PFSK-1 (cell line): ENCODE measurements around the gene ABHD12.

Experiments used
- FOXP2 ChIP-seq: optimal IDR thresholded peaks from 2 replicates; pipeline ENCODE3; 2011; ENCODE audit warnings: borderline replicate concordance, control low read depth, inconsistent platforms; ENCODE audit not compliant: insufficient read depth; ENCODE audit errors: extremely low read length, extremely low read depth
- POLR2AphosphoS5 ChIP-seq: IDR thresholded peaks from 2 replicates; pipeline ENCODE4 v1.6.1; 2012; ENCODE audit warnings: low read depth, mild to moderate bottlenecking, control low read depth, low read length, moderate library complexity
- SIN3A ChIP-seq: IDR thresholded peaks from 2 replicates; pipeline ENCODE4 v1.6.1; 2012; ENCODE audit warnings: mild to moderate bottlenecking, low read length, moderate library complexity, borderline replicate concordance; ENCODE audit not compliant: insufficient read depth
- TAF1 ChIP-seq: IDR thresholded peaks from 2 replicates; pipeline ENCODE4 v1.6.1; 2012; ENCODE audit warnings: low read length, control low read depth, borderline replicate concordance; ENCODE audit not compliant: insufficient read depth
- TF ChIP-seq, protein P1 (sequence below), 2 experiments: IDR thresholded peaks; 2 replicates each; pipeline versions ENCODE4 v1.6.1 to v1.8.0; 2011 to 2012; ENCODE audit warnings: low read depth in 2 of 2, low read length in 2 of 2, control low read depth in 1 of 2, inconsistent platforms in 1 of 2, mild to moderate bottlenecking in 1 of 2, moderate library complexity in 1 of 2; ENCODE audit not compliant: insufficient read depth in 1 of 2

DNA sequence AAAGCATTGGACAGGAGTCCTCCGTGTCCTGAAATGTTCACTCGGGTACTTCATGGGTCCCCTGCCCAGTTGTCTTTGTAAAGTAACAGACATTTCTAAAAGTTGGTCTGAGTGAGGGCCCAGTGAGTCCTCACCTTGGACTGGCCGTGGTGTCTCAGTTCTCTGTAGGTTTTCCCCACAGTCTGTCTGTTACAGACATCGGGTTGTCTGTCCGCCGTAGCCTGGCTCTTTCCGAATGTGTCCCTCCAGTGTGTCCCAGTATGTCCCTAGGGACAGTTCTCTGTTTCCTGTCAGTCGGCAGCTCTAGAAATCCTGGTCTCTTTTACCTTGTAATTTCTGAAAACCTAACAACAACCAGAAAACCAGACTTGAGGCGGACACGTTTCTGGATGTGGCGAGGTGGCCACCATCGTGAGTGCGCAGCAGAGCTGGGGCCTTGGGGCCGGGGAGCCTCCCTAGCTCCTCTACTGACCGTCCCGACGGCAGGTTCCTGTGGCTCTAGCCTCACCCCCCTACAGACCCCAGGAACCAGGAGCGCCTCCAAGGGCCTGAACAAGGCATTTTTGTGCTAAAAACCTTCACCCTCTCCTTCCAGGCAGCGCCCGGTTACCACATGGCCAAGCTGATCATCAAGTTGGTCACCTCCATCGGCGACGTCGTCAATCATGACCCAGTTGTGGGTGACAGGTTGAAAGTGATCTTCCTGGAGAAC lies 100.6 kb downstream of the ABHD12 start:
- TF ChIP-seq POLR2AphosphoS5, result no peak
- TF ChIP-seq SIN3A, result no peak
- TF ChIP-seq TAF1, result no peak
- TF ChIP-seq, protein P1, sequence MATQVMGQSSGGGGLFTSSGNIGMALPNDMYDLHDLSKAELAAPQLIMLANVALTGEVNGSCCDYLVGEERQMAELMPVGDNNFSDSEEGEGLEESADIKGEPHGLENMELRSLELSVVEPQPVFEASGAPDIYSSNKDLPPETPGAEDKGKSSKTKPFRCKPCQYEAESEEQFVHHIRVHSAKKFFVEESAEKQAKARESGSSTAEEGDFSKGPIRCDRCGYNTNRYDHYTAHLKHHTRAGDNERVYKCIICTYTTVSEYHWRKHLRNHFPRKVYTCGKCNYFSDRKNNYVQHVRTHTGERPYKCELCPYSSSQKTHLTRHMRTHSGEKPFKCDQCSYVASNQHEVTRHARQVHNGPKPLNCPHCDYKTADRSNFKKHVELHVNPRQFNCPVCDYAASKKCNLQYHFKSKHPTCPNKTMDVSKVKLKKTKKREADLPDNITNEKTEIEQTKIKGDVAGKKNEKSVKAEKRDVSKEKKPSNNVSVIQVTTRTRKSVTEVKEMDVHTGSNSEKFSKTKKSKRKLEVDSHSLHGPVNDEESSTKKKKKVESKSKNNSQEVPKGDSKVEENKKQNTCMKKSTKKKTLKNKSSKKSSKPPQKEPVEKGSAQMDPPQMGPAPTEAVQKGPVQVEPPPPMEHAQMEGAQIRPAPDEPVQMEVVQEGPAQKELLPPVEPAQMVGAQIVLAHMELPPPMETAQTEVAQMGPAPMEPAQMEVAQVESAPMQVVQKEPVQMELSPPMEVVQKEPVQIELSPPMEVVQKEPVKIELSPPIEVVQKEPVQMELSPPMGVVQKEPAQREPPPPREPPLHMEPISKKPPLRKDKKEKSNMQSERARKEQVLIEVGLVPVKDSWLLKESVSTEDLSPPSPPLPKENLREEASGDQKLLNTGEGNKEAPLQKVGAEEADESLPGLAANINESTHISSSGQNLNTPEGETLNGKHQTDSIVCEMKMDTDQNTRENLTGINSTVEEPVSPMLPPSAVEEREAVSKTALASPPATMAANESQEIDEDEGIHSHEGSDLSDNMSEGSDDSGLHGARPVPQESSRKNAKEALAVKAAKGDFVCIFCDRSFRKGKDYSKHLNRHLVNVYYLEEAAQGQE (IDR thresholded peaks at IDR 0.05; ENCODE audit: insufficient read depth in 1 of 2, low read depth in 2 of 2, low read length in 2 of 2), result no peak
- no peak for TF ChIP-seq FOXP2
